Endothelial cell of umbilical vein (primary cell): Measurements from ENCODE around the gene FBXW9.

Experiments
- EZH2 ChIP-seq: IDR thresholded peaks from 2 replicates; pipeline ENCODE4 v1.6.1; 2012; ENCODE audit warnings: borderline replicate concordance, low read depth, mild to moderate bottlenecking, moderate library complexity, low read length, inconsistent platforms; ENCODE audit not compliant: severe bottlenecking
- FOS ChIP-seq: IDR thresholded peaks from 2 replicates; pipeline ENCODE4 v1.6.1; 2011; ENCODE audit warnings: mild to moderate bottlenecking, low read length, moderate library complexity, borderline replicate concordance; ENCODE audit not compliant: insufficient read depth
- GATA2 ChIP-seq: IDR thresholded peaks from 2 replicates; pipeline ENCODE4 v1.7.0; 2011; ENCODE audit warnings: low read depth, mild to moderate bottlenecking, moderate library complexity, mixed read lengths, low read length; ENCODE audit not compliant: insufficient read length, insufficient read depth
- JUN ChIP-seq: IDR thresholded peaks from 2 replicates; pipeline ENCODE4 v1.6.1; 2011; ENCODE audit warnings: borderline replicate concordance, low read depth; ENCODE audit not compliant: insufficient read length, insufficient read depth
- MYC ChIP-seq: IDR thresholded peaks from one replicate; pipeline ENCODE4 v1.6.1; 2011; ENCODE audit warnings: mild to moderate bottlenecking, low read depth, low read length
- POLR2A ChIP-seq: IDR thresholded peaks from 2 replicates; pipeline ENCODE4 v1.6.1; 2012; ENCODE audit warnings: low read depth, mild to moderate bottlenecking, control low read depth, low read length
- POLR2AphosphoS5 ChIP-seq: IDR thresholded peaks from 2 replicates; pipeline ENCODE4 v1.6.1; 2012; ENCODE audit warnings: low read depth, mild to moderate bottlenecking, control low read depth, low read length, moderate library complexity; ENCODE audit not compliant: insufficient read depth
- TF ChIP-seq, protein P1 (sequence below), 2 donors: IDR thresholded peaks; 1 replicate in 1 of 2; 2 replicates in 1 of 2; pipeline ENCODE4 v1.5.1; 2011; ENCODE audit warnings: low read length in 2 of 2, mild to moderate bottlenecking in 2 of 2, moderate library complexity in 2 of 2, control low read depth in 1 of 2, inconsistent platforms in 1 of 2, low read depth in 1 of 2; ENCODE audit not compliant: insufficient read depth in 1 of 2; ENCODE audit errors: extremely low read depth in 1 of 2

DNA sequence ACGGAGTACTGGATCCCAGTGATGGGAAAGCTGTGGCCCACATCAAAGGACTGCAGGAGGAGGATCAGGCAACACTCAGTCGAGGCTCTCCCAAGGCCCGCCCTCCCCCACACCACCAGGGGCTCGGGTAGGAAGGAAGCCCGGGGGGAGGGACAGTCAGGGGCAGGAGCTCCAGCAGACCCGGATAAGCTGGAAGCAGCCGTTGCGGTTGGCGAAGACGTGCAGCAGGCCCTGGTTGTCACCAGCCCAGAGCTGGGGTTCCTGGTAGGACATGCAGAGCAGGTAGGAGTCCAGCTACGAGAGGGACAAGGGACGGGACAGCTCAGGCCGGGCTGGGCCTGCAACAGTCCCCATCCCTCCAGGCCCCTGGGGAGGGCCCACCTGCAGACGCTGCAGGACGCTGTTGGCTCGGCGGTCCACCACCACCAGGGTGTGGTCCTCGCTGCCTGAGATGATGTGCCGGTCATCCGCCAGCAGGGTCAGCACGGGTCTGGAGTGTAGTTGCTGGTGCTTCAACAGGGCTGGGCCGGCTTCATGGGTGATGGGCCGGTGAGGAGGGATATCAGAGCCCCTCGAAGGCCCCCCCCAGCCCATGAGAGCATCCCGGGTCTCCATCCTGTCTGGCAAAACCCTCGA, 6.7 kb downstream of the FBXW9 start:
- TF ChIP-seq POLR2A (no peak), FOS (no peak), EZH2 (no peak), MYC (no peak), POLR2AphosphoS5 (no peak), GATA2 (no peak), JUN (no peak)
- TF ChIP-seq, protein P1, sequence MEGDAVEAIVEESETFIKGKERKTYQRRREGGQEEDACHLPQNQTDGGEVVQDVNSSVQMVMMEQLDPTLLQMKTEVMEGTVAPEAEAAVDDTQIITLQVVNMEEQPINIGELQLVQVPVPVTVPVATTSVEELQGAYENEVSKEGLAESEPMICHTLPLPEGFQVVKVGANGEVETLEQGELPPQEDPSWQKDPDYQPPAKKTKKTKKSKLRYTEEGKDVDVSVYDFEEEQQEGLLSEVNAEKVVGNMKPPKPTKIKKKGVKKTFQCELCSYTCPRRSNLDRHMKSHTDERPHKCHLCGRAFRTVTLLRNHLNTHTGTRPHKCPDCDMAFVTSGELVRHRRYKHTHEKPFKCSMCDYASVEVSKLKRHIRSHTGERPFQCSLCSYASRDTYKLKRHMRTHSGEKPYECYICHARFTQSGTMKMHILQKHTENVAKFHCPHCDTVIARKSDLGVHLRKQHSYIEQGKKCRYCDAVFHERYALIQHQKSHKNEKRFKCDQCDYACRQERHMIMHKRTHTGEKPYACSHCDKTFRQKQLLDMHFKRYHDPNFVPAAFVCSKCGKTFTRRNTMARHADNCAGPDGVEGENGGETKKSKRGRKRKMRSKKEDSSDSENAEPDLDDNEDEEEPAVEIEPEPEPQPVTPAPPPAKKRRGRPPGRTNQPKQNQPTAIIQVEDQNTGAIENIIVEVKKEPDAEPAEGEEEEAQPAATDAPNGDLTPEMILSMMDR (IDR thresholded peaks at IDR 0.05; ENCODE audit: extremely low read depth in 1 of 2, insufficient read depth in 1 of 2, low read depth in 1 of 2, low read length in 2 of 2) = no peak
